GM10248 (cell line): ENCODE results near the gene MBNL3.
"Not testable (repeated sequence)": the region's sequence is repeated elsewhere in the genome, so short reads cannot be mapped to it uniquely, and the experiment has no call there.

ENCODE experiments used
- CTCF ChIA-PET: fragments of 300-600 bp; sonication (Branson Sonifier 250); formaldehyde crosslinking; extraction: SDS; loops from one replicate; lab custom pipeline; 2021; ENCODE audit warnings: antibody characterized with exemption; lab: Yijun Ruan, JAX
- POLR2A ChIA-PET: fragments of 350-650 bp; sonication (Branson Sonifier 250); formaldehyde crosslinking; extraction: SDS; loops from one replicate; lab custom pipeline; 2020; ENCODE audit warnings: antibody characterized with exemption; lab: Yijun Ruan, JAX
- DNase-seq: peaks from one replicate; pipeline ENCODE4 v3.0.0; 2012; ENCODE audit errors: extremely low spot score
- CTCF ChIP-seq: IDR thresholded peaks from 2 replicates; pipeline ENCODE4 v1.5.1; 2012; ENCODE audit warnings: mild to moderate bottlenecking, low read depth; ENCODE audit errors: extremely low read depth, missing control alignments, control extremely low read depth

The MBNL3 gene

GRCh38 chrX:132336172-132336571 lies 152.7 kb downstream of the MBNL3 start:
- ChIA-PET POLR2A (no interaction called here), CTCF (no interaction called here)
- no peak for DNase-seq
- no peak for TF ChIP-seq CTCF

DNA sequence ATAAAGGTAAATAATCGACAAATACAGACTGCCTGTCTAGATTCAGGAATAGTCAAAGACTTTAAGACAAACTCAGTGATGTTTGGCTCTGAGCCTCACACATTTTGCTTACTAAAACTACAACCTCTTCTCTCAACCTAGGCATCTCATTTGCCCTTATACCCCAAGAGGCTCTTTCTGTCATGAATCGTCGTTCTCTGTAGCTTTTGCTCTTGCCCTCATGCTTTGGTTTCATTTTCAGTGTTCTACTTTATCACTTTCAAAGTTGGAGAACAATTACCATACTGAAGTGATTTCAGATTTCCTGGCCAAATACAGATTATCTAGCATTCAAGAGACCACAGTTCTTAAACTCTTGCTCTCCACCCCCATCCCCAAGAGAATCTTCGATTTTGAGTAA lies 155.5 kb downstream of the MBNL3 start:
- CTCF ChIA-PET = interaction anchor here (0.6 kb wide), 1 partner anchor 298 kb away, joined by 3 read pairs; no protein-coding TSS in a partner anchor

DNA sequence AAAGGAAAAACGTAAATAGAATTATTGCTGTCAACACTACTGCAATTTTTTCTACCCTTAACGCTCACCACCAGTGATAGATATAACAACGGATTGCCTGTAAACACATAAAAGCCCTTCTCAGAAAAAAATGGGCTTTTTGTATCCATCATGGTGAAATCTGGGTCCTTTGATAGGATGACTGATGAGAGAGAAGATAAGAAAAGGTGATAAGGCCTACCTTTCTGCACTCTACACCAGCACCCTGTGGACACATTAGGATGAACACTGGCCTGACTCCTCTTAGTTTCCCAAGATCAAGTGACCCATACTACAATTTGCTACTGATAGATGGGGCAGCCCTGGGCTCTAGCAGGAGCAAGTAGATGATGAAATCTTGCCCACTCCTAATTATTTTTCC lies 157.3 kb downstream of the MBNL3 start:
- ChIA-PET POLR2A (no interaction called here), CTCF (no interaction called here)
- TF ChIP-seq CTCF = no peak
- no peak for DNase-seq

More for the DNA sequence above, 155.5 kb downstream of the MBNL3 start:
- DNase-seq = no peak
- TF ChIP-seq CTCF = no peak
- POLR2A ChIA-PET = no interaction called here

DNA sequence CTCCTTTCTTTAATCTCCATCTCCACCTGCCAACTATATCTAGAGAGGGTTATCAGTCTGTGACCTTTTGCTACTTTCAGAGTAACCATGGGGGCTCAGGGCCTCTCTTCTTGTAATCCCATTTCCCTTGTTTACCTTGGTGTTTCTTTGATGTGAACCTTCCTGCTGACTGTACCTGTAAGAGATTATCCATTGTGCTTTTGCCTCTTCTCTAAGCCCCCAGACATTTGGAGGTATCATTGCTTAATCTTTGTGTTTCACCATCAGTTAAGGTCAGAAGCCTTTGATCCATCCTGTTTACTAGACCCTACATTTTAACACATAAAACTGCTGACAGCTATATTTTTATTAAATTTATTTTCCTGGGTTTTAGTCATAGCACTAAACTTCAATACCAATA lies 157.8 kb downstream of the MBNL3 start:
- ChIA-PET POLR2A (no interaction called here), CTCF (no interaction called here)
- TF ChIP-seq CTCF = no peak
- DNase-seq = no peak

DNA sequence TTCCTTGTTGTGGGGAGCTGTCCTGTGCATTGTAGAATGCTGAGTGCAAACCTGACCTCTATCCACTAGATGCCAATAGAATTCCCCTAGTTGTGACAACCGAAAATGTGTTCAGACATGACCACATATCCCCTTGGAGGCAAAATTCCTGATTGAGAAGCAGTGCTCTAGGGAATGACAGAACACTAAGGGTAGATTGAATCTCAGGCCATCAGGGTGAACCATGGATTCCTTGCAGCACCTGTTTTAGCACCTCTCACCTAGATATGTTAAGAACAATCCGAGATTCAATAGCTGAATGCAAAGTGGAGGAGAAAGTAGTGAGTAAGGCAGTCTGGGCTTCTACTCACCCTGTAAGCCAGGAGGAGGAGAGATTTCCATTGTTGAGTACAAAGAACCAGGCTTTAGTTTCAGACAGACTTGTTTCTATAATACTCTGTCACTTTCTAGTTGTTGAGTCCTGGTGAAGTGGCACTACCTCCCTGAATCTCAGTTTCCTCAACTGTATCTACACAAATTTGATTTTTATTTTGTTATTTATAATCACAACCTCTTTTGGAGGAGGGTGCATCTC lies 158.6 kb downstream of the MBNL3 start:
- no peak for DNase-seq
- ChIA-PET POLR2A (no interaction called here), CTCF (no interaction called here)
- TF ChIP-seq CTCF = no peak

GRCh38 chrX:132326960-132327359 lies 161.9 kb downstream of the MBNL3 start:
- CTCF ChIA-PET, POLR2A ChIA-PET, DNase-seq: not testable (repeated sequence)
